SK-N-MC (cell line): ENCODE results near the gene SHISA3.

Experiments
- DNase-seq: peaks from one replicate; pipeline ENCODE4 v3.0.0-alpha.2; 2011; ENCODE audit warnings: low read depth, low spot score
- H3K27ac ChIP-seq: fragments of 200-600 bp; sonication (generic); 2 replicates; pipeline ENCODE4 v1.5.1; 2016; ENCODE audit warnings: mixed run types
- H3K36me3 ChIP-seq: fragments of 200-600 bp; sonication (generic); 2 replicates; pipeline ENCODE4 v1.6.1; 2017; ENCODE audit warnings: antibody characterized with exemption, low read length, mixed read lengths; ENCODE audit not compliant: insufficient read depth
- H3K4me3 ChIP-seq: fragments of 200-600 bp; sonication (generic); 2 replicates; pipeline ENCODE4 v1.5.1; 2016
- H3K9ac ChIP-seq: fragments of 200-600 bp; sonication (generic); 2 replicates; pipeline ENCODE4 v1.8.0; 2017; ENCODE audit warnings: mixed run types, mixed read lengths; ENCODE audit not compliant: insufficient read length
- H3K9me3 ChIP-seq: fragments of 200-600 bp; sonication (generic); 2 replicates; pipeline ENCODE4 v1.6.1; 2017; ENCODE audit warnings: low read depth, mild to moderate bottlenecking, antibody characterized with exemption, low read length, moderate library complexity, mixed read lengths
- EZH2 ChIP-seq: fragments of 200-600 bp; sonication (generic); IDR thresholded peaks from one replicate; pipeline ENCODE4 v1.6.1; 2017; ENCODE audit warnings: antibody characterized with exemption
- FOXP2 ChIP-seq: optimal IDR thresholded peaks from 2 replicates; pipeline ENCODE3; 2011; ENCODE audit warnings: mild to moderate bottlenecking, moderate library complexity; ENCODE audit not compliant: insufficient read depth; ENCODE audit errors: extremely low read length, control extremely low read depth
- POLR2AphosphoS5 ChIP-seq: IDR thresholded peaks from 2 replicates; pipeline ENCODE4 v1.6.1; 2012; ENCODE audit warnings: mild to moderate bottlenecking, low read depth, low read length, borderline replicate concordance

Gene SHISA3

DNA sequence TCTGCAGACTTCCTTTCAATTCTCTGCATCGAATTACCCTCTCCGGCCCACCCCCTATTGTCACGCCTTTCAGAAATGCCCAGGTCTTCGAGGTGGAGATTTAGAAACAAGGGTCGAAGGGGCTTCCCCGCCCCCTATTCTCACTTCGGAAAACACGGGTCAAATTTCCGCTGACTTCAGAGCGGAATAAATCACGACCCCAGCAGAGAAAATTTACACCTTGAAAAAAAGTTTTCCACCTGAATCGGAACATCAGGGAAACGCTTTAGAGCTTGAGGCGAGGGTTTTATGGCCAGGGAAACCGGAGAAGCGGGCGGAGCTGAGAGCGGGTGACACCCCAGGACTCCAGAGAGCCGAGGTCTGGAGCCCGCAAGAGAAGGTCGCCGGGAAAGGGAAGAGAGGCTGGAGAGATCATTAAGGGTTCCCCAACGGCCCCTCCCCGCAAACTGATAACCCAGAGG is 1.6 kb downstream of the SHISA3 start:
- H3K4me3 ChIP-seq: peak overlapping the region; percentile 84
- TF ChIP-seq EZH2 (no peak), FOXP2 (no peak), POLR2AphosphoS5 (no peak)
- no peaks in the 10 kb centered on the region for H3K9me3 ChIP-seq
- no peak overlapping the region for H3K9ac ChIP-seq
- no peaks in the 10 kb centered on the region for H3K36me3 ChIP-seq
- no peak overlapping the region for H3K27ac ChIP-seq
- no peak for DNase-seq

DNA sequence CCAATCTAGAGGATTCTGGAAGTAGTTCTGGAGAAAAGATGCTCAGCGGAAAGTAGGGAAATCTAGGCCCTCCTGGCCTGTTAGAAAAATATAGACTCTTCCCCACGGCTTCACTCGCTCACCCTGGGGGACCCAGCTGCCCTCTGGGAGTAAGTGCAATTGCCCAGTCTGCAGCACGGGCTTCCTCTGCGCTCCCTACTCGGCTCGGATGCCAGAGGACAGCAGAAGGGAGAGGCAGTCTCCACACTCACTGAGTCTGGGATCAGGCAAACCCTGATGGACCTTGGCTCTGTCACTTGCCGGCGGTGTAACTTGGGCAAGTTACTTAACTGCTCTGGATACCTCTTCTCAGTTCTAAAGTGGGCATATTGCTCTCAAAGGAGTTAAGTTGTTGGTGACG is 2.1 kb downstream of the SHISA3 start:
- no peaks in the 10 kb centered on the region for H3K9me3 ChIP-seq
- H3K36me3 ChIP-seq: no peaks in the 10 kb centered on the region
- no peak overlapping the region for H3K27ac ChIP-seq
- TF ChIP-seq POLR2AphosphoS5 (no peak), FOXP2 (no peak), EZH2 (no peak)
- H3K9ac ChIP-seq: no peak overlapping the region
- no peak overlapping the region for H3K4me3 ChIP-seq
- DNase-seq: no peak

DNA sequence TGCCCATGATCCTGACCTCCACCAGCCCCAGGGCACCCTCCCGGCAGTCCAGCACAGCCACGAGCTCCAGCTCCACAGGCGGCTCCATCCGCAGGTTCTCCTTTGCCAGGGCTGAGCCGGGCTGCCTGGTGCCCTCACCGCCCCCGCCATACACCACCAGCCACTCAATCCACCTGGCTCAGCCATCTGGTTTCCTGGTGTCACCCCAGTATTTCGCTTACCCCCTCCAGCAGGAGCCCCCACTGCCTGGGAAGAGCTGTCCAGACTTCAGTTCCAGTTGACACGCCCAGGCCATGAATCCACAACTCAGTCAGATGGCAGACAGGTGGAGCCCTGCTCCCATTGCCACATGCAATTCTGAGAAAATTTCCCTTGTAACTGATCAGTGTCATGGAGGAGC is 3.9 kb downstream of the SHISA3 start:
- TF ChIP-seq FOXP2 (no peak), POLR2AphosphoS5 (no peak), EZH2 (no peak)
- no peak for DNase-seq
- H3K9me3 ChIP-seq: no peaks in the 10 kb centered on the region
- H3K9ac ChIP-seq: no peak overlapping the region
- H3K36me3 ChIP-seq: no peaks in the 10 kb centered on the region
- H3K4me3 ChIP-seq: no peak overlapping the region
- no peak overlapping the region for H3K27ac ChIP-seq

DNA sequence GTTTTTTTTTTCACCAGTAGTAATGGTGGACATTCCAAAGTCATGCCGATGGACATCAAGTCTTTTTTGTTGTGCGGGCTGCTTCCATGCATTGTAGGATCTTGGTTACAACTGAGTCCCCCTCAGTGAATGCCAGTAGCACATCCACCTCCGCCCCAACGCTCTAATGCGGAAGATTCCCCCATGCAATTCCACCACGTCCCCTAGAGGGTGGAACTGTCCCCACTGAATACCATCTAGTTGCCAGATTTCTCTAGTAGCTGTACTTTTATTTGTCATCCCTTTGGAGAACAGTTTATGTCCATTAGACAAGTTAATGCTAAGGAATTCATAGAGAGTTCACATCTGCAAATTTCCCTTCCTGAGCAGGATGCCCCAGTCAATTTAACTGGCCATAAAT is 6.7 kb downstream of the SHISA3 start:
- TF ChIP-seq POLR2AphosphoS5 (no peak), FOXP2 (no peak)
- H3K27ac ChIP-seq: no peak overlapping the region
- H3K9me3 ChIP-seq: no peaks in the 10 kb centered on the region
- H3K9ac ChIP-seq: no peak overlapping the region
- no peak for DNase-seq
- H3K4me3 ChIP-seq: no peak overlapping the region
- H3K36me3 ChIP-seq: no peaks in the 10 kb centered on the region

DNA sequence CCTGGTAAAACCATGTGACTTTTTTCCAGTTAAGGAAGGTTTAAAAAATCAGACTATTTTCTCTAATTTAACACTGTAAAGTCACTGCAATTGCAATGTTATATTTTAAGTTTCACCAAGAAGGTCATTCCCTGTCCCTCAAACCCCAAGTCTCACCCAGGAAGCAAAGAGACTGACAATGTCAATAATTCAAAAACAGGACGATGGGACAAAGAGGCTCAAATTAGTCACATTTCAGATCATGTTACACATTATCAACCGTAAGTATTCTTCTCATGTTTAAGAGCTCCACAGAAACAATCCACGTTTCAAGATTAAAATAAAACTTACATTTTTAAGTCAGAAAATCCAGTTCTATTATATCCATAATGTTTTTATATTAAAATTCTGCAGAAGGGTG is 13.2 kb downstream of the SHISA3 start:
- Histone ChIP-seq H3K36me3 (no peaks in the 10 kb centered on the region), H3K4me3 (no peak overlapping the region), H3K9ac (no peak overlapping the region), H3K27ac (no peak overlapping the region), H3K9me3 (no peaks in the 10 kb centered on the region)
- DNase-seq: no peak
- TF ChIP-seq POLR2AphosphoS5: no peak
- no peak for TF ChIP-seq FOXP2
- no peak for TF ChIP-seq EZH2

DNA sequence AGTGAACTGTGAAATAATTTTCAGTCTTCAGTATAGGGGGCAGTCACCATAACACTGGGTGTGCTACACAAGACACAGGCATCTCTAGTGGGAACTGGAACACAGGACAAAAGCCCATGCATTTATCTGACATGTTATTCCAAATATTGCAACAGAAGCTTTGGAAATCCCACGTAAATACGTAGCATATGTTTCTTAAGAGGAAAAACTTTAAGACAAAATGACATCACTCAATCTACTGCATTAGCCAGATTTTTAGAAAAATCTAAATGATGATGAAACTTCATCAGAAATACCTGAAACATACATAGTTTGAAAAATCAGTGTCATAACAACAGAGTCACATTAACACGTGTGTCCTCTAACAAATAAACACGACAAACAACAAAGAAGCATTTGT is 14.5 kb downstream of the SHISA3 start:
- DNase-seq: no peak
- H3K36me3 ChIP-seq: no peaks in the 10 kb centered on the region
- H3K4me3 ChIP-seq: no peak overlapping the region
- H3K9me3 ChIP-seq: no peaks in the 10 kb centered on the region
- TF ChIP-seq FOXP2 (no peak), EZH2 (no peak), POLR2AphosphoS5 (no peak)
- H3K9ac ChIP-seq: no peak overlapping the region
- no peak overlapping the region for H3K27ac ChIP-seq

DNA sequence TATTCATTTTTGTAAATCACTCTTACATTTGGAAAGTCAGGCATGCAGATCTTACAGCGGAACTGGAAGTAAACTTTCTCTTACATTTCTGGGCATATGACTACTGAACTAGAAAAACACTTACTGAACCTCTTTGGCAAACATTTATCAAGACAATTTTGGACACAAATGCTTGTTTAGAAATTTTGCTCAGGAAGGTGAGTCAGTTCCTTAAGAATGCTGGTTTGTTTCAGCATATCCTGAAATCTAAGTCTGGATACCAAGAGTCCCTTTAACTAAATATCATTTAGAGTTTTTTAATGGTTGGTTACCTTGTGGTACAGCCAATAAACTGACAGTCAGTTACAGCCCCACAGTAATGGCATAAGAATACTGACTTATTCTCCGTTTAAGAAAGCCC is 15.0 kb downstream of the SHISA3 start:
- no peak for DNase-seq

DNA sequence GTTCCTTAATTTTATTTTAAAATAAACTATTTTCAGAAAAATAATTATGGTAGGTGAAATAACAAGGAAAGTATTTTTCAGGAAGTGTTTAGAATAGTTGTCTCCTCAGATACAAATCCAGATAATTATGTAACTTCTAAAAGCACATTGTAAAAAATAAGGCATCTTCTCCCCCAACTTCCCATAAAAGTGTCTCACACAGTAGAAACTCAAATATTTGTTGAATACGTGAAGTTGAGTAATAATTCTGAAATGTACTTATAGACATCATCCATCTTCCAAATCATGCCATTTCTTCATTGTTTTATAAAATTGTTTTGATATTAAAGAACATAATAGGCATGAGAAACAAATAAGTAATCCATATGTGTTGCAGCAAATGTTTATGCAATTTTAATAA is 18.0 kb downstream of the SHISA3 start:
- peak overlapping the region; percentile 28; the same call in 1 of the 2 replicates for H3K27ac ChIP-seq
- no peak overlapping the region for H3K9ac ChIP-seq
- no peak for TF ChIP-seq FOXP2
- TF ChIP-seq EZH2: no peak
- TF ChIP-seq POLR2AphosphoS5: no peak
- peak overlapping the region; percentile 43 for H3K4me3 ChIP-seq
- no peaks in the 10 kb centered on the region for H3K9me3 ChIP-seq
- no peaks in the 10 kb centered on the region for H3K36me3 ChIP-seq
- DNase-seq: no peak

More for the DNA sequence above, 15.0 kb downstream of the SHISA3 start:
- Histone ChIP-seq H3K4me3 (no peak overlapping the region), H3K36me3 (no peaks in the 10 kb centered on the region), H3K9ac (no peak overlapping the region), H3K9me3 (no peaks in the 10 kb centered on the region), H3K27ac (no peak overlapping the region)
- TF ChIP-seq FOXP2: no peak
- TF ChIP-seq EZH2: no peak

DNA sequence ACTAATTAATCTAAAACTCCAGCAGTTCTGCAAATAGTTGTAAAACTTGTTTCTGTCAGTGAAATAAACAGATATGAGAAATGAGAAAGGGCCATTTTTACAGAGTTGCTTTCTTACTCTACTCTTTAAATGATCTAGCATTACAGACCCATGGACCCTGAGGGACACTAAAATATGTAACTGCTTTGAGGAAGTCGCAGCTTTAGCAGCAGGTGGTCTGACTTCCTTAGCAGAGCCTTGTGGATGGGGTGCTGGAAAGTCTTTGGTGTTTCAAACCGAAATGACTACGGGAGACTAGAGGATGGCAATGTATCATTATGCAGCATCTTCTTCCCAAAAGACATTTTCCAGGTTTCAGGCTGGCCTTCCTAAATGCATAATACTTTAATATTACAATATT is 18.7 kb downstream of the SHISA3 start:
- no peak for DNase-seq
- Histone ChIP-seq H3K9ac (no peak overlapping the region), H3K27ac (peak overlapping the region; percentile 28; the same call in 1 of the 2 replicates), H3K4me3 (no peak overlapping the region; the same call in 1 of the 2 replicates), H3K36me3 (no peaks in the 10 kb centered on the region), H3K9me3 (no peaks in the 10 kb centered on the region)
- TF ChIP-seq FOXP2 (no peak), EZH2 (no peak), POLR2AphosphoS5 (no peak)
